GM18873 (cell line): ENCODE results near the gene HAUS8.

Experiments
- ATAC-seq: cut with Tn5 transposase; IDR thresholded peaks from one replicate; pipeline ENCODE4 v1.9.1; 2021; ENCODE audit warnings: mild to moderate bottlenecking, moderate library complexity, moderate number of reproducible peaks; ENCODE audit not compliant: unreplicated experiment, low FRiP score

HAUS8 gene

GRCh38 chr19:17077447-17078028 lies 2.3 kb upstream of the HAUS8 start:
- no peak for ATAC-seq

GRCh38 chr19:17076543-17076991 lies 1.3 kb upstream of the HAUS8 start:
- ATAC-seq, result no peak

- no peak for ATAC-seq
These were observed 751 bp upstream of the HAUS8 start for GRCh38 chr19:17075864-17076542.

GRCh38 chr19:17074634-17075034 lies 618 bp downstream of the HAUS8 start:
- no peak for ATAC-seq

- ATAC-seq, result no peak
These were observed 1.2 kb downstream of the HAUS8 start for GRCh38 chr19:17073869-17074633.

- ATAC-seq, result no peak
These were observed 4.3 kb downstream of the HAUS8 start for GRCh38 chr19:17070912-17071311.

- no peak for ATAC-seq
These were observed 4.8 kb downstream of the HAUS8 start for GRCh38 chr19:17070421-17070820.

- no peak for ATAC-seq
These were observed 6.1 kb downstream of the HAUS8 start for GRCh38 chr19:17069193-17069592.

- no peak for ATAC-seq
These were observed 11.8 kb downstream of the HAUS8 start for GRCh38 chr19:17063428-17063827.

GRCh38 chr19:17061691-17062090 lies 13.6 kb downstream of the HAUS8 start:
- no peak for ATAC-seq

GRCh38 chr19:17061205-17061604 lies 14.0 kb downstream of the HAUS8 start:
- no peak for ATAC-seq

GRCh38 chr19:17060802-17061201 lies 14.4 kb downstream of the HAUS8 start:
- ATAC-seq, result no peak

GRCh38 chr19:17058236-17058635 lies 17.0 kb downstream of the HAUS8 start:
- no peak for ATAC-seq

- ATAC-seq, result no peak
These were observed 19.6 kb downstream of the HAUS8 start for GRCh38 chr19:17055636-17056035.

- ATAC-seq, result no peak
These were observed 20.5 kb downstream of the HAUS8 start for GRCh38 chr19:17054746-17055145.

GRCh38 chr19:17052439-17052838 lies 22.8 kb downstream of the HAUS8 start:
- no peak for ATAC-seq

GRCh38 chr19:17049711-17050280 lies 25.5 kb downstream of the HAUS8 start:
- no peak for ATAC-seq

- ATAC-seq, result no peak
These were observed 26.3 kb downstream of the HAUS8 start for GRCh38 chr19:17048885-17049453.

- ATAC-seq, result no peak
These were observed 29.2 kb downstream of the HAUS8 start for GRCh38 chr19:17045907-17046502.

- ATAC-seq, result no peak
These were observed 31.5 kb downstream of the HAUS8 start for GRCh38 chr19:17043744-17044143.

GRCh38 chr19:17041976-17042375 lies 33.3 kb downstream of the HAUS8 start:
- no peak for ATAC-seq
